KOPT-K1 (cell line): ENCODE results near the gene EIF3L.

Experiments
- H3K27ac ChIP-seq: fragments of 200-600 bp; sonication (generic); 2 replicates; pipeline ENCODE4 v1.5.1; 2016; ENCODE audit warnings: antibody characterized with exemption, mild to moderate bottlenecking, low read depth, low read length; ENCODE audit not compliant: poor library complexity, severe bottlenecking
- H3K36me3 ChIP-seq: fragments of 200-600 bp; sonication (generic); 2 replicates; pipeline ENCODE4 v1.5.1; 2017; ENCODE audit warnings: antibody characterized with exemption, mild to moderate bottlenecking, low read length, moderate library complexity; ENCODE audit not compliant: insufficient read depth
- H3K9me3 ChIP-seq: fragments of 200-600 bp; sonication (generic); 2 replicates; pipeline ENCODE4 v1.5.1; 2017; ENCODE audit warnings: antibody characterized with exemption, low read length, mild to moderate bottlenecking; ENCODE audit not compliant: insufficient read depth, poor library complexity, severe bottlenecking

The EIF3L gene

DNA sequence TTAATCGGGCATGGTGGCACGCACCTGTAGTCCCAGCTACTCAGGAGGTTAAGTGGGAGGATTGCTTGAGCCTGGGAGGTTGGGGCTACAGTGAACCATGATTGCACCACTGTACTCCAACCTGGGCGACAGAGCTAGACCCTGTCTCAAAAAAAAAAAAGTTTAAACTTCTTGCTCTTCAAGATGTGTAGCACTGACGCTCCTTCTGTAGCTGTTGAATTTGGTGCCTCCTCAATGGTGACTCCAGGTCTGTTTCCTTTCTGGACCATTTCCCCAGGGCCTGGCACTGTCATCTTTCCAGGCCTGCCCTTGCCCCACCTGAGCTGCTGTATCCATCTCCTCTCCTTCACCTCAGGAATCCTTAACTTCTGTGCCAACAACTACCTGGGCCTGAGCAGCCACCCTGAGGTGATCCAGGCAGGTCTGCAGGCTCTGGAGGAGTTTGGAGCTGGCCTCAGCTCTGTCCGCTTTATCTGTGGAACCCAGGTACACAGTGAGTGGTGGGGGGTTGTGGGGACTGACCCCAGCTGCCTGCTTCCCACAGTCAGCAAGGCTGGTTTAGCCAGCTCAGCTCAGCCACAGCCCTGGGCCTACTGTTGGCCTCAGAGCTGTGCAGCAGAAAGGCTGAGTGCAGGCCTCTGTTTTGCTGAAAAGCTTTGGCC, 39.4 kb upstream of the EIF3L start:
- no peaks in the 10 kb centered on the region for H3K9me3 ChIP-seq
- no peaks in the 10 kb centered on the region for H3K36me3 ChIP-seq
- H3K27ac ChIP-seq = no peak overlapping the region

- Histone ChIP-seq H3K36me3 (no peaks in the 10 kb centered on the region), H3K27ac (no peak overlapping the region), H3K9me3 (no peaks in the 10 kb centered on the region)
Measured at GRCh38 chr22:37811867-37812266, 37.4 kb upstream of the EIF3L start.

- no peaks in the 10 kb centered on the region for H3K9me3 ChIP-seq
- no peaks in the 10 kb centered on the region for H3K36me3 ChIP-seq
- no peak overlapping the region for H3K27ac ChIP-seq
Measured at GRCh38 chr22:37812869-37813678, 36.1 kb upstream of the EIF3L start.

GRCh38 chr22:37815593-37815992, 33.6 kb upstream of the EIF3L start:
- no peaks in the 10 kb centered on the region for H3K36me3 ChIP-seq
- no peak overlapping the region for H3K27ac ChIP-seq
- no peaks in the 10 kb centered on the region for H3K9me3 ChIP-seq

DNA sequence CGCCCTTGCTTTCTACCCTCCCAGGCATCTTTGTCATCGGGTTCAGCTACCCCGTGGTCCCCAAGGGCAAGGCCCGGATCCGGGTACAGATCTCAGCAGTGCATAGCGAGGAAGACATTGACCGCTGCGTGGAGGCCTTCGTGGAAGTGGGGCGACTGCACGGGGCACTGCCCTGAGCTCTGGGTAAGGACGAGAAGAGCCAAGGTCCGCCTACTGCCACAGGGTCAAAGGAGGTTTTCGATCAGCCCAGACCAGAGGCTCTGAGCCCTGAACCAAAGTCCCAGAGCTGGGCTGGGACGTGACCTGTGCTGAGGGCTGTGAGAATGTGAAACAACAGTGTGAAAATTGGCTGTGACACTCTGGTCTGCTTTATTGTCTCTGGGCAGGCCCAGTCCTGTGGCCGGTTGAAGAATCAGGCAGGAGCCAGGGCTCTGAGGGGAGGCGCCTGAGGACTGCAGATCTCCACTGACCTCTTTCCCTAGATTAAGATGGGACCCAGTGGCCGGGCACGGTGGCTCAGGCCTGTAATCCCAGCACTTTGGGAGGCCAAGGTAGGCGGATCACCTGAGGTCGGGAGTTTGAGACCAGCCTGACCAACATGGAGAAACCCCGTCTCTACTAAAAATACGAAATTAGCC, 32.6 kb upstream of the EIF3L start:
- no peak overlapping the region for H3K27ac ChIP-seq
- H3K36me3 ChIP-seq = no peaks in the 10 kb centered on the region
- no peaks in the 10 kb centered on the region for H3K9me3 ChIP-seq

DNA sequence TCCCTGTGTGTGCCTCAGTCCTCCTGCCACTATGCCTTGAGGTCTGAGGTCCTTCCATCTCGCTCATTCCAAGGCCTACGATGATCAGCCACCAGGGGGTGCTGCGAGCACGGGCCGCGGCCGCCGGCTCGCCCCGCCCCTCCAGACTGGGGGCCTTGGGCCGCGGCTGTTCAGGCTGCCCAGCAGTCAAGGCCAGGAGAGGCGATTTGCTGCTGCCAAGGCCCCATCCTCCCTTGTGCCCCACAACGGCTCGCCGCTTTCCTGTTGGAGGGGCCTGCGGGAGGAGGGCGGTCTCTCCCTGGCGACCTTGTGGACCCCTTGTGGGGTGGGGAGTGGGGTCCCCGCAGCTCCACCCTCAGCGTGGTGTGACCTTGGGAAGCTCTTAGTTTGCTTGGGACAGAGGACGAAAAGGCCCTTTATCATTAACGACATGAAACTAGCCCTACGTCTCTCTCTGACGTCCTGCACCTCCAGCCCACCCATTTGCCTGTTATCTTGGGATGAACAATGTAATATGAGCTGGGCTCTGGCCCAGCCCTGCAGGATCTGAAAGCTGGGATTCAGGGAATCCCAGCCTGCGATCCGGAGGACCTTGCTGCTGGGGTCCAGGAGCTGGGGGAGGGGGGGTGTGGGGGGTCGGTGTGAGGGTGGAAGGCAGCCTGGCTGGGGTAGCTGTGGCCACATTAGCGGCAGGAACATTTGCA, 31.4 kb upstream of the EIF3L start:
- H3K36me3 ChIP-seq = no peaks in the 10 kb centered on the region
- H3K9me3 ChIP-seq = no peaks in the 10 kb centered on the region
- H3K27ac ChIP-seq = no peak overlapping the region

DNA sequence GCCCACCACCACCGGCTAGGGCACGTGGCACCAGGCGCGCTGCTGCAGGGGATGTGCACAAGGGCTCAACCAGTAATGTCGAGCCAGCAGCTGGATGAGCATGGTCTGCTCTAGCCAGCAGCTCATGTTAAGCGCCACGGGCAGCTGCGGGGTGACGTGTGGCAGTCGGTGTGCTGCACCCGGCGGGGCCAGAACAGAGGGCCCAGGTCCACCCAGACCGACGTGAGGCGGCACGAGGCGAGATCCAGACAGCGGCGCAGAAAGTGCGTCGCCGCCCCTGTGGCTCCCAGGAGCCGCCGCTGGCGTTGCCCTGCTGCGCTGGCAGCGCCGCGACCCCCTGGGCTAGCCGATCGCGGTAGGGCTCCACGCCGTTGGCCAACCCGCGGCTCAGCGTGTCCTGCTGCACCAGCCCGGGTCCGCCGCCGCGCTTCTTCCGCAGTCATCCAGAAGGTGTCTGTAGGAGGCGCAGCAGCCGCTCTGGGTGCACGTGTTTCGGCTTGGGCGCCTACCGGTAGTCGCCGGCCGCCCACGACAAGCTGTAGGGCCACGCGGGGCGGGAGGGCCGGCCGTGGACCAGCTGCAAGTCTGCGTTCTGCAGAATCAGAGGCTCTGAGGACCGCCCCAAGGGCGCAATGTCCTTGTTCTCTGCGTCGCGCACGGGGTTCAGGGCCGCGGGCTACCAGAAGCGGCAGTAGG, 30.7 kb upstream of the EIF3L start:
- H3K27ac ChIP-seq = no peak overlapping the region
- no peaks in the 10 kb centered on the region for H3K36me3 ChIP-seq
- H3K9me3 ChIP-seq = no peaks in the 10 kb centered on the region

- H3K36me3 ChIP-seq = no peaks in the 10 kb centered on the region
- no peak overlapping the region for H3K27ac ChIP-seq
- no peaks in the 10 kb centered on the region for H3K9me3 ChIP-seq
Measured at GRCh38 chr22:37819105-37819433, 30.1 kb upstream of the EIF3L start.

DNA sequence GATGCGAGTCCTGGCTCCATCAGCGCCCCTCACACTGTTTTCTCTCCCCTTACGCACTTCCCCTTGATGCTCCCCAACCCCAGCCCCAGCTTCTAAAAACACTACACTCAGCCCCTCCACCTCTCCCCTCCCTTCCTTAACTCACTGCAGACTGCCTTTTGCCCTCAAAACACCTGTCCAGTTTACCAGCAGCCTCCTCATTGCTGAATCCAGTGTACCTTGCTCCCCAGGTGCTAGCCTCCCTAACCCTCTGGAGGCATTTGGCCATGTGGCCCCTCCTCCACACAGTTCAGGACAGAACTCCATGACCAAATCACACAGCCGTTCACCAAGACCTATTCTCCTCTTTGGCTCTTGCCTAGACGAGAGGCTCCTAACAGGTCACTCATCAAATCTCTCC, 28.9 kb upstream of the EIF3L start:
- no peaks in the 10 kb centered on the region for H3K9me3 ChIP-seq
- no peaks in the 10 kb centered on the region for H3K36me3 ChIP-seq
- no peak overlapping the region for H3K27ac ChIP-seq

DNA sequence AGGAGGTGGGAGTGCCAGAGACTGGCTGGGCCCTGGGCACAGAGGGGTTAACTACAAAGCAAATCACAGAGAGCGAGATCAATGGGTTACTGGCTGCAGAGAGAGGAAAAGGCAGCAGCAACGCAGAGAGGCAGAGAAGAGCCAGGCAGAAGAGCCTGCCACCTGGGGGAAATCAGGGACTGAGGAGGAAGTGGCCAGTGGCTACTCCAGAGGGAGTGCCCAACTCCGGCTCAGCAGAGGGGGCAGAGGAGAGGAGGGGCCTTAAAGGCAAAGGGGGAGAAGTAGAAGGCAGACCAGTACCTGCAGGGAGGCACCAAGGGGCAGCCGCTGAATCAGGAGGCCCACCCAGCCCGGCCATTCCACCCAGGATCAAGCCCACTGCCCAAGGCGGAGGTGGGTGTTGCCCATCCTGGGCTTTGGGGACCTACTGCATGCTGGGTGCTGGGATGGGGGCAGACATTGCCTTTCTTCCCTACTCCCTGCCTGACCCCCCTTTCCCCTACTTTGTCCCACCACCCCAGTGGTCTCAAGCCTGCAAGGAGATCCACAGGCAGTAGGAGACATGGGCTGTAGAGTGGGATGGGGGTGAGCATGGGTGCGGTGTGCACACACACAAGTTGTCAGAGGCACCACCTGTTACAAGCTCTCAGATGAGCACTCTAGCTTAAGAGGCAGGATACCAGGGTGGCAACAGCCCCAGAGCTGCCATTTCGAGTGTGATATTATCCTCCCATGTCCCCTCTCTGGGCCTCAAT, 27.0 kb upstream of the EIF3L start:
- H3K27ac ChIP-seq = no peak overlapping the region
- no peaks in the 10 kb centered on the region for H3K9me3 ChIP-seq
- H3K36me3 ChIP-seq = no peaks in the 10 kb centered on the region

GRCh38 chr22:37823134-37823985, 25.9 kb upstream of the EIF3L start, which contains the start of gene GALR3:
TSS of gene GALR3 (plus strand) at chr22:37823382. CDS start at chr22:37823407, 25 bp downstream.
- Histone ChIP-seq H3K9me3 (no peaks in the 10 kb centered on the region), H3K36me3 (no peaks in the 10 kb centered on the region), H3K27ac (no peak within 1 kb of the TSS)

DNA sequence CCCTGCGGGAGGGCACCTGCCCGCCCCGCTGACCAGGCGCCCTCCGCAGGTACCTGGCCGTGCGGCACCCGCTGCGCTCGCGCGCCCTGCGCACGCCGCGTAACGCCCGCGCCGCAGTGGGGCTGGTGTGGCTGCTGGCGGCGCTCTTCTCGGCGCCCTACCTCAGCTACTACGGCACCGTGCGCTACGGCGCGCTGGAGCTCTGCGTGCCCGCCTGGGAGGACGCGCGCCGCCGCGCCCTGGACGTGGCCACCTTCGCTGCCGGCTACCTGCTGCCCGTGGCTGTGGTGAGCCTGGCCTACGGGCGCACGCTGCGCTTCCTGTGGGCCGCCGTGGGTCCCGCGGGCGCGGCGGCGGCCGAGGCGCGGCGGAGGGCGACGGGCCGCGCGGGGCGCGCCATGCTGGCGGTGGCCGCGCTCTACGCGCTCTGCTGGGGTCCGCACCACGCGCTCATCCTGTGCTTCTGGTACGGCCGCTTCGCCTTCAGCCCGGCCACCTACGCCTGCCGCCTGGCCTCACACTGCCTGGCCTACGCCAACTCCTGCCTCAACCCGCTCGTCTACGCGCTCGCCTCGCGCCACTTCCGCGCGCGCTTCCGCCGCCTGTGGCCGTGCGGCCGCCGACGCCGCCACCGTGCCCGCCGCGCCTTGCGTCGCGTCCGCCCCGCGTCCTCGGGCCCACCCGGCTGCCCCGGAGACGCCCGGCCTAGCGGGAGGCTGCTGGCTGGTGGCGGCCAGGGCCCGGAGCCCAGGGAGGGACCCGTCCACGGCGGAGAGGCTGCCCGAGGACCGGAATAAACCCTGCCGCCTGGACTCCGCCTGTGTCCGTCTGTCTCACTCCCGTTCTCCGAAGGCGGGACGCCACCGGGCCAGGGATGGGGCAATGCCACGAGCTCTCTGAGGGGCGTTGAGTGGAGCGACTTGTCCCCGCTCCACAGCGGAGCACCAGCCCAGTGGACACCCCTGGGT, 24.3 kb upstream of the EIF3L start:
- no peak overlapping the region for H3K27ac ChIP-seq

DNA sequence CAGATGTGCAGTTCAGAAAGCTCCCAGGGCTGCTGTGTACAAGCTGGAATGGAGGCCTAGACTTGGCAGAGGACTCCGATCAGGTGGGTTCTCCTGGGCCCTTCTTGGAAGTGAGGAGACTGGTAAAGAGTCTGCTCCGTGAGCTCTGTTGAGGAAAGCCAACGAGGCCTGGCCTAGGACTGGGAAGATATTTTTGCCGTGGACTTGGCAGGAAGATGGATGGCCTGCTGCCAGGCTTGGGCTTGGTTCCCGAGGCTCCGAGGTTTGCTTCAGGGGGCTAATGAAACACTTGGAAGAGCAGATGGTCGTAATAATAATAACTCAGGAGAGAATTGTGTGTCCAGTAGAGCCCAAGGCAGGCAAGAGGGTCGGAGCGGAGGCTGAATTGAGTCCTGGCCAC, 22.2 kb upstream of the EIF3L start:
- no peak overlapping the region for H3K27ac ChIP-seq
- H3K36me3 ChIP-seq = peaks cover 33% of the 10 kb centered on the region
- H3K9me3 ChIP-seq = no peaks in the 10 kb centered on the region

More for the DNA sequence above, 24.3 kb upstream of the EIF3L start:
- Histone ChIP-seq H3K9me3 (no peaks in the 10 kb centered on the region), H3K36me3 (peaks cover 12% of the 10 kb centered on the region)
